ENCODE measurements around the gene CACNA2D3. TPM values are rescaled to one million over a fixed set of nuclear protein-coding genes. Genes with fewer than 3 reads are reported as not detected.

Gene CACNA2D3
- total and polyA plus RNA-seq, 2 experiments from 2014 or later = 1.1 to 2.5 TPM

GRCh38 chr3:54261141-54261540, 138.8 kb downstream of the CACNA2D3 start:
- H3K9me2 ChIP-seq (replicated peaks; ENCODE audit: insufficient read depth) = no peaks in the 10 kb centered on the region
- no peaks in the 10 kb centered on the region for H3K4me1 ChIP-seq (ENCODE audit: insufficient read depth)
- H4K20me1 ChIP-seq (ENCODE audit: insufficient read depth, poor library complexity, severe bottlenecking) = no peaks in the 10 kb centered on the region
- H3K4me2 ChIP-seq = no peak overlapping the region
- H3K27ac ChIP-seq = no peak overlapping the region
- H3K36me3 ChIP-seq (replicated peaks; ENCODE audit: insufficient read depth, low read depth) = no peaks in the 10 kb centered on the region
- no peaks in the 10 kb centered on the region for H3K27me3 ChIP-seq
- DNase-seq (ENCODE audit: low spot score) = no peak
- 92% methylated on average over 3 of the region's 3 CpGs for WGBS (ENCODE audit: low lambda C conversion rate, missing lambda C conversion rate)
- H3K79me2 ChIP-seq = no peaks in the 10 kb centered on the region
- no peaks in the 10 kb centered on the region for H3K9me3 ChIP-seq (ENCODE audit: low read depth)
- no peak overlapping the region for H2AFZ ChIP-seq
- no peak overlapping the region for H3K4me3 ChIP-seq
- TF ChIP-seq EZH2phosphoT487 (IDR thresholded peaks at IDR 0.05; ENCODE audit: low read depth, severe bottlenecking, unreplicated experiment) (no peak), CTCF (IDR thresholded peaks at IDR 0.05; ENCODE audit: poor library complexity) (no peak), EZH2 (IDR thresholded peaks at IDR 0.05; ENCODE audit: borderline replicate concordance) (no peak)

- Histone ChIP-seq H3K27ac (no peak overlapping the region), H4K20me1 (ENCODE audit: insufficient read depth, poor library complexity, severe bottlenecking) (no peaks in the 10 kb centered on the region), H3K79me2 (no peaks in the 10 kb centered on the region), H3K27me3 (no peaks in the 10 kb centered on the region), H3K9me3 (ENCODE audit: low read depth) (no peaks in the 10 kb centered on the region), H3K4me1 (ENCODE audit: insufficient read depth) (no peaks in the 10 kb centered on the region), H3K4me2 (no peak overlapping the region), H3K9me2 (replicated peaks; ENCODE audit: insufficient read depth) (no peaks in the 10 kb centered on the region), H3K36me3 (replicated peaks; ENCODE audit: insufficient read depth, low read depth) (no peaks in the 10 kb centered on the region), H2AFZ (no peak overlapping the region), H3K4me3 (no peak overlapping the region)
- DNase-seq (ENCODE audit: low spot score) = no peak
- TF ChIP-seq EZH2phosphoT487 (IDR thresholded peaks at IDR 0.05; ENCODE audit: low read depth, severe bottlenecking, unreplicated experiment) (no peak), EZH2 (IDR thresholded peaks at IDR 0.05; ENCODE audit: borderline replicate concordance) (no peak), CTCF (IDR thresholded peaks at IDR 0.05; ENCODE audit: poor library complexity) (no peak)
- WGBS (ENCODE audit: low lambda C conversion rate, missing lambda C conversion rate) = 92% methylated on average over 6 of the region's 6 CpGs
Observed at GRCh38 chr3:54262541-54262940, 140.2 kb downstream of the CACNA2D3 start.

GRCh38 chr3:54262946-54263345, 140.6 kb downstream of the CACNA2D3 start:
- no peaks in the 10 kb centered on the region for H4K20me1 ChIP-seq (ENCODE audit: insufficient read depth, poor library complexity, severe bottlenecking)

More at GRCh38 chr3:54262946-54263345, 140.6 kb downstream of the CACNA2D3 start:
- no peak for TF ChIP-seq CTCF (IDR thresholded peaks at IDR 0.05; ENCODE audit: poor library complexity)
- TF ChIP-seq EZH2 (IDR thresholded peaks at IDR 0.05; ENCODE audit: borderline replicate concordance) = no peak
- TF ChIP-seq EZH2phosphoT487 (IDR thresholded peaks at IDR 0.05; ENCODE audit: low read depth, severe bottlenecking, unreplicated experiment) = no peak
- H3K36me3 ChIP-seq (replicated peaks; ENCODE audit: insufficient read depth, low read depth) = no peaks in the 10 kb centered on the region
- 74% methylated on average over 1 of the region's 1 CpG for WGBS (ENCODE audit: low lambda C conversion rate, missing lambda C conversion rate)
- no peak overlapping the region for H3K4me3 ChIP-seq
- no peak overlapping the region for H2AFZ ChIP-seq
- no peaks in the 10 kb centered on the region for H3K9me2 ChIP-seq (replicated peaks; ENCODE audit: insufficient read depth)
- DNase-seq (ENCODE audit: low spot score) = no peak
- no peak overlapping the region for H3K27ac ChIP-seq
- H3K9me3 ChIP-seq (ENCODE audit: low read depth) = no peaks in the 10 kb centered on the region
- no peak overlapping the region for H3K4me2 ChIP-seq
- no peaks in the 10 kb centered on the region for H3K4me1 ChIP-seq (ENCODE audit: insufficient read depth)
- peaks cover 3% of the 10 kb centered on the region for H3K27me3 ChIP-seq
- H3K79me2 ChIP-seq = no peaks in the 10 kb centered on the region

Measured in hepatocyte (in vitro differentiated cells).